Body of pancreas (tissue), 4 donors: ENCODE measurements around the gene RPL13.

ENCODE experiments used
- POLR2A ChIP-seq, 3 donors: fragments of 450-650 bp; IDR thresholded peaks; one replicate each; pipeline ENCODE4 v1.6.1; 2016; ENCODE audit warnings: antibody characterized with exemption in 3 of 3, mild to moderate bottlenecking in 2 of 3
- TF ChIP-seq, protein P1 (sequence below), 7 experiments: fragments of 450-650 bp in 4 of 7; fragments of 200-600 bp in 3 of 7; sonication (generic) in 3 of 7; IDR thresholded peaks; one replicate each; pipeline ENCODE4 v1.5.1; 2016 to 2019; ENCODE audit warnings: antibody characterized with exemption in 7 of 7

DNA sequence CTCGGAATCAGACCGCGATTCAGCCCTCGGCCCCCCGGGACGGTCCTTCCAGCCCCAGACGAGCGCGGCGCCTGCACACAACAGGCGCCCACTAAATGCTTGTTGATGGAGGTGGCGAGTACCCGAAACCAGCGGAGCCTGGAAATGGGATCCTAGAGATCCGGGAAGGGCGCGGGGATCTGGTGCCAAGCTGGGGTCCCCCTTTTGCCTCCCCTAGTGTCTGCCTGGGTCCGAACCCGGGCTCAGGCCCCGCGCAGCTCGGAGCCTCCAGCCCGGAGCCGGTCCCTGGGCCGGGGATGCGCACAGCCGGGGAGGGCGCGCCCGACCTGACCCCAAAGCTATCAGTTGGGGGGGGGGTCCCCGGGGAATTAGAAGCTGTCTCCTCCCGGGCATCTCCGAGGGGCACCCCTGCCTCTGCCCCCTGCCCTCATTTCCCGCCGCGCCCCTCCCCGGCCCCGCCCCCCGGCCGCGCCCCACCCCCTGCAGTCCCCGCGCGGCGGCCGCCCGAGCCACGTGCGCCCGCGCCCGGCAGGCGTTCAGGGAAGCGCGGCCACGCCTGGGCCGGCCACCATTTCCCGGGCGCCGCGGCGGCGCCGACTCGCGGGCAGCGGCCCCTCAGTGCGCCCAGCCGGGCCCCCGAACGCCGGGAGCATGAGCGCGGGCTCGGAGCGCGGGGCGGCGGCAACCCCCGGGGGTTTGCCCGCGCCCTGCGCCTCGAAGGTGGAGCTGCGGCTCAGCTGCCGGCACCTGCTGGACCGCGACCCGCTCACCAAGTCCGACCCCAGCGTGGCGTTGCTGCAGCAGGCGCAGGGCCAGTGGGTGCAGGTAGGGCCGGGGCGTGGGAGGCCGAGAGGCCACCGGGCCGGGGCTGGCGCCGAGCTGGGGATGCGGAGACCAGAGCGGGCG is 15.0 kb downstream of the RPL13 start, which contains the start of gene CPNE7:
- no peak for TF ChIP-seq POLR2A (IDR thresholded peaks at IDR 0.05)
- TF ChIP-seq, protein P1, sequence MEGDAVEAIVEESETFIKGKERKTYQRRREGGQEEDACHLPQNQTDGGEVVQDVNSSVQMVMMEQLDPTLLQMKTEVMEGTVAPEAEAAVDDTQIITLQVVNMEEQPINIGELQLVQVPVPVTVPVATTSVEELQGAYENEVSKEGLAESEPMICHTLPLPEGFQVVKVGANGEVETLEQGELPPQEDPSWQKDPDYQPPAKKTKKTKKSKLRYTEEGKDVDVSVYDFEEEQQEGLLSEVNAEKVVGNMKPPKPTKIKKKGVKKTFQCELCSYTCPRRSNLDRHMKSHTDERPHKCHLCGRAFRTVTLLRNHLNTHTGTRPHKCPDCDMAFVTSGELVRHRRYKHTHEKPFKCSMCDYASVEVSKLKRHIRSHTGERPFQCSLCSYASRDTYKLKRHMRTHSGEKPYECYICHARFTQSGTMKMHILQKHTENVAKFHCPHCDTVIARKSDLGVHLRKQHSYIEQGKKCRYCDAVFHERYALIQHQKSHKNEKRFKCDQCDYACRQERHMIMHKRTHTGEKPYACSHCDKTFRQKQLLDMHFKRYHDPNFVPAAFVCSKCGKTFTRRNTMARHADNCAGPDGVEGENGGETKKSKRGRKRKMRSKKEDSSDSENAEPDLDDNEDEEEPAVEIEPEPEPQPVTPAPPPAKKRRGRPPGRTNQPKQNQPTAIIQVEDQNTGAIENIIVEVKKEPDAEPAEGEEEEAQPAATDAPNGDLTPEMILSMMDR (IDR thresholded peaks at IDR 0.05): no peak
